GM10847 (cell line): ENCODE results near the gene DEFB114.

Source experiments
- POLR2A ChIP-seq: IDR thresholded peaks from 2 replicates; pipeline ENCODE4 v1.6.1; 2011; ENCODE audit not compliant: insufficient read length; ENCODE audit errors: extremely low read depth

The DEFB114 gene, protein sequence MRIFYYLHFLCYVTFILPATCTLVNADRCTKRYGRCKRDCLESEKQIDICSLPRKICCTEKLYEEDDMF

GRCh38 chr6:49964064-49964463, at the start of gene DEFB114:
Gene DEFB114 (minus strand): TSS chr6:49964164. CDS start chr6:49964105, 59 bp downstream.
- TF ChIP-seq POLR2A = no peak

DNA sequence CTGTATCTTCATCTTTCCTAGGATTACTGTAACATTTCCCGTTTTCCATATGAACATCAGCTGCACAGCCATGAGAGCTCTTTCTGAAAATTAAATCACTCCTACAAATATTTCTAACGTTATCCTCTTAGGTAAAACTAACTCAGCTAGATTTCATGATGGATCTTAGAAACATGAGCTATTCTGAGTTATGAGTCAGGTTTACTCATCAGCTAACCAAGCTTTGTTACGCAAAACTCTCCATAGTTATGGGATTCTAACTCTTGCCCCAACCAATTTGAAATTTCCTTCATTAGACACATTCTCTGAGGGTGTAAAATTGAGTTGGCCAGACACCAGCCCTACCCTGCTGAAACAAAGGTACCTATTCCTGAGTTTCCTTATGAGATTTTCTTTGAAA, 43.9 kb upstream of the DEFB114 start:
- TF ChIP-seq POLR2A = no peak

- TF ChIP-seq POLR2A = no peak
Observed at GRCh38 chr6:50003139-50003538, 39.2 kb upstream of the DEFB114 start.

DNA sequence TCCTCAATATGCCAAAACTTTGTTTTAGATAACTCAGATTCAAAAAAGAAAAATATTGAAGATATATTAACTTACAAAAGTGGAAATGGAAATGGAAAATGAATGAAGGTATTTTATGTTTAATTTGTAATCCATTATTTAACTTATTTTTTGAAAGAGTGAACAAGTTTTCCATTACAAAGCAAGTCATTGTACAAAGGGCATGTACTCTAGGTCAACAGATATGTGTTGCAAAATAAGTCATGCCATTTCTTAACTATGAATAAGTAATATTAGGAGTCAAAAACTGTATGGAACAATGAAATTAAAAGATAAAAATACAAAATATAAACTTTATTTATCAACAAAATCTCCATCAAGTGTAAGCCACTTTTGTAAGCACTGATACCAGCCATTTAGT, 31.3 kb upstream of the DEFB114 start:
- TF ChIP-seq POLR2A = no peak

DNA sequence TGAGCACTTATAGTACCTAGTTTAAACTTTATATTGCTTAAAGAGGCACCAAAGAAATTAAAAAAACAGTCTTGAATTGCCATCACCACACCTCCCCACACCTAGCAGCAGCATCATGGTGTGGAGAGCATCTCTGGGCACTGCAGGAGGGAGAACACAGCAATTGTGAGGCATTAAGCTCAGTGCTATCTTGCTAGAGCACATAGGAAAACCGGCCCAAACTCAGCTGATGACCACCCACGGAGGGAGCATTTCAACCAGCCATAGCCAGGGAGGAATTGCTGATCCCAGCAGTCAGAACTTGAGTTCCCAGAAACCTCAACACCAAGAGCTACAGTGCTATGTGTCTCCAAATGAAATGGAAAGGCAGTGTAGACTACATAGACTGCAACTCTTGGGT, 24.9 kb upstream of the DEFB114 start:
- TF ChIP-seq POLR2A = no peak

DNA sequence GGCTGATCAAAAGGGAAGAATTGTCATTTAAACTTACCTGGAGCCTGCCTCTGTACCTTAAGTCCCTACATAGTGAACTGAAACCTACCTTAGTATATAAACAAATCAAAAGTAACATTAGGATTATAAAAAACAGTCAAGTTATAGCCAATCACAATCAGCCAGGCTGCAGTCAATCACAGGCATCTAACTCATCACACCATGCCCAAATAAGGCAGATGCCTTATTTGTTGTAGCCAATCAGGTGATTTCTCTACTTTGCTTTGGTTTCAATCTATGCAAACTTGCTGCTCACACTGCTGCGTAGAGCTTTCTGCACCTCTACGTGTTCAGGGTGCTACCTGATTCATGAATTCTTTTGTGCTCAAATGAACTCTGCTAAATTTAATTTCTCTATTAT, 23.8 kb upstream of the DEFB114 start:
- no peak for TF ChIP-seq POLR2A

- no peak for TF ChIP-seq POLR2A
Observed at GRCh38 chr6:49986551-49986950, 22.6 kb upstream of the DEFB114 start.

- no peak for TF ChIP-seq POLR2A
Observed at GRCh38 chr6:49982046-49982445, 18.1 kb upstream of the DEFB114 start.

GRCh38 chr6:49980898-49981297, 16.9 kb upstream of the DEFB114 start:
- no peak for TF ChIP-seq POLR2A

DNA sequence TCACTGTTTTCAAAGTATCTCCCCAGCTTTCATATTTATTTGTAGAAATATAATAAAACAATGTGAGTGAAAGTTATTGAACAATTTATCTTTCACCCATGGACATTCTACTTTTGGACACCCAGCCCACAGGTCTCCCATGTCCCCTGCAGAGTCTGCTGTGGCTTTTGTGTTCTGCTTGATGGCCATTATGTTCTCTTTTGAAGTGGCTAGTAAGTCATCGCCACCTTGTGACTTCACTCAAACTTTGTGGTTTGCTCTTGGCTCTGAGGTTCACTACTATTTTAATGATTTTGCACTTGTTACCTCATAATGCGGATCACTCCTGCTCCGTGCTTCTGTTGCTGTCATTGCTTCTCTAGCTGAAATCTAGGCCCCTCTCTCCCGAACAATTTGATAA, 15.6 kb upstream of the DEFB114 start:
- TF ChIP-seq POLR2A = no peak

DNA sequence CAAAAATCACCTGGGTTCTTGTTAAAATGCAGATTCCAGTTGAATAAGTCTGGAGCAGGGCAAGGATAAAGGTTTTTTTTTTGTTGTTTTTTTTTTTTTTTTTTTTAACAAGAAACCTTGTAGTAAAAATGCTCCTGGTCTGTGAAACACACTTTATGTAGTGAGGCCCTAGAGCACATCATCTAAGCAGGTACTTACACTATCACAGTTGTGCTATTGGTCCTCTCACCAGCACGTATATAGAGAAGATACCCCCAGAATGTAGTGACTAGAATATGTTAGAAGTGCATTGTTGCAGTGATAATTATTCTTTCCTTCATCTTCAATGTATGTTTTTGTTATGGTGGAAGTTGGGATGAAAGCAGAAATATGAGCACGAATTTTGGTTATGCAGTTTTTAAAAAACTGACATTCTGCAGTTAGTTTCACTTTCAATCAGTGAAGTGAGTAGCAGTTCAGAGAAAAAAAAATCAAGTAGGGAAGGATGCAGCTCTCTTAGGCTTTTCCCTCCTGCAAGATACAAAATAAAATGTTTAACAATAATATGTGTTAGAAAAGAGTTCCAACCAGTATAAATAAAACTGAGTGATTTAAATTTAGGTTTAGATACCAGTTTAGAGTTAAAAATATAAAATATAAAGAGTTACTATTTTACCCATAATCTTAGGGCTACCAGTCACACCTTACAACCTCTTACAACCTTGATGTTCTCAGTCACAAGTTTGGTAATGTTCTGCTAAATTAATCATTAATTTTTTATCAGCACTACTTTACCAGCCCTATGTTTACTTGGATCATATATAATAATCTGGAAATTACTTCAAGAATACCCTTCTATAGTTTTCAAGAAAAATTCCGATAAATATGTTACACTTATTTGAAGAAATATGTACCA, 14.6 kb upstream of the DEFB114 start:
- no peak for TF ChIP-seq POLR2A

DNA sequence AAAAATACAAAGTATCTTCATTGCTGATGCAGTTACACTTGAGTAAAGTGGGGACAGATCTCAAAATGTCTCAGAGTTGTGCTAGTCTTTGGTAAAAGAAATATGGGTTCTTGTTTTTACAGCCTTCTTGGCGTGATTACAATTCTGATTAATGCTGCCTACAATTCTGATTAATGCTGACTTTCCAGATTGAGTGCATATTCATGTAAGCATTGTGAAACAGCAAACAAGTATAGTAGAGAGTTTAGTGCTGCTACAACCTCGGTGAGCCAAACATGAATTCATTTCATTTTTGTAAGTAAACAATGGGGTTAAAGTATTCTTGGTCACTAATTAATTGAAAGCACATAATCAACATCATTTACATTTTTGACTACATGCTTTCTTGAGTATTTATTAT, 5.6 kb upstream of the DEFB114 start, which contains the start of gene DEFB113:
TSS of gene DEFB113 (minus strand) at position 21 of the 400 bp plus-strand sequence. CDS start at position 21, 0 bp downstream.
- no peak for TF ChIP-seq POLR2A

- no peak for TF ChIP-seq POLR2A
Observed at GRCh38 chr6:49966823-49967222, 2.9 kb upstream of the DEFB114 start.

GRCh38 chr6:49966334-49966733, 2.4 kb upstream of the DEFB114 start:
- TF ChIP-seq POLR2A = no peak

- no peak for TF ChIP-seq POLR2A
Observed at GRCh38 chr6:49958180-49958579, 5.8 kb downstream of the DEFB114 start.

DNA sequence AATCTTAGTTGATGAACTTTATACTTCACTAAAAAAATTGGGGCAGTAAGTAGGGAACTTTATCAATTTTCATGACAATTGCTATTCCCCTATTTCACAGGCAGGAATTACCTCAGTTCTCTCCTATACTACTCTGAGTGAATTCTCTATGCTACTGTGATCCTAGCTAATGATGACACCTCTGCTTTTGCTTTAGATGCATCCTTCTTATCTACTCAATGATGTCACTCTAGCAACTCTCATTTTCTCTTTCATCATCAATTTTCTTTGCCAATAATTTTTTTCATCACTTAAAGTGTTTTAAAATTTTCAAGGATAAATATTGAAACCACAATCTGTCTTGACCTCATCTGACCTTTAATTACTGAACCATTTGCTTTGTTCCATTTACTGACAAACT, 8.1 kb downstream of the DEFB114 start:
- no peak for TF ChIP-seq POLR2A

DNA sequence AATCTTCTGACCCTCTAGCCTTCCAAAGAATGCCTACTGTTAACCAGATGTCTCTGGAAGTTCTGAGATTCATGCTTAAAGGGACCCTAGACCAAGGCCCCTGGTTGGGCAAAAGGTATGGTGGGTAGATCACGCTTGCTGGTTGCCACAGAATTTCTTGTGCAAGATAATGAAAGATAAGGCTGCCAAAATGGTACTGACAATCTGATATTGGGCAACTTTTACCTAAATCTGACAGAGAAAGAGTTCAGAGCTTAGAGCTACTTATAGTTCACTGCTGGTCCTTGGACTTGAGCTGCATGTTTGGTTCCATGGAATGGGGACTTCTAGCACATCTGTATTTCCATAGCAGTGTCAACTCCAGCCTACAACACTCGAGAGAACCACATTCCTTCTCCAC, 12.0 kb downstream of the DEFB114 start:
- no peak for TF ChIP-seq POLR2A
